GM12878 (cell line): Measurements from ENCODE around the gene ASS1. TPM values are rescaled to one million over a fixed set of nuclear protein-coding genes. Genes with fewer than 3 reads are reported as not detected.
A peak's percentile ranks its signal among the peaks of the same experiment; 100 is the strongest.

Experiments
- ATAC-seq: fragments of 200-7000 bp; cut with Tn5 transposase; 3 replicates; pipeline ENCODE4 v1.9.1; 2020; ENCODE audit warnings: mild to moderate bottlenecking, moderate library complexity
- BruUV-seq: library from RNA; stranded (reverse); fragments of 400-500 nt; replicated peaks from 2 replicates; lab custom pipeline; 2021; lab: Mats Ljungman, UMichigan
- CTCF ChIA-PET: fragments of 300-600 bp; sonication (Branson Sonifier 250); formaldehyde crosslinking; extraction: SDS; loops from one replicate; lab custom pipeline; 2021; ENCODE audit warnings: inconsistent platforms; lab: Yijun Ruan, JAX
- POLR2A ChIA-PET: fragments of 350-600 bp; formaldehyde crosslinking; extraction: SDS; loops from one replicate; lab custom pipeline; 2021; ENCODE audit warnings: inconsistent platforms; lab: Charles Lee
- RAD21 ChIA-PET: fragments of 300-600 bp; sonication (Branson Sonifier 250); formaldehyde crosslinking; loops from one replicate; lab custom pipeline; 2023; ENCODE audit warnings: antibody characterized with exemption; ENCODE audit not compliant: unreplicated experiment; lab: Charles Lee
- SMC1A ChIA-PET: fragments of 300-600 bp; sonication (Branson Sonifier 250); formaldehyde crosslinking; loops from one replicate; lab custom pipeline; 2023; ENCODE audit not compliant: unreplicated experiment, uncharacterized antibody; lab: Charles Lee
- DNase-seq: peaks from one replicate; pipeline ENCODE4 v3.0.0-alpha.2; 2011; ENCODE audit warnings: low read depth, low spot score
- FAIRE-seq: peaks from 3 replicates; lab custom pipeline; 2011; peaks lifted over from hg19 to GRCh38; lab: Jason Lieb, UNC
- H2AFZ ChIP-seq: 2 replicates; pipeline ENCODE4 v1.6.0; 2011; ENCODE audit warnings: low read depth, low read length, control low read depth; ENCODE audit not compliant: control insufficient read depth
- H3K27ac ChIP-seq: 2 replicates; pipeline ENCODE4 v1.5.1; 2011; ENCODE audit warnings: control low read depth; ENCODE audit not compliant: control insufficient read depth, insufficient read depth
- H3K27me3 ChIP-seq, 2 experiments: replicated peaks in 1 of 2; 2 replicates each; pipeline versions ENCODE4 v1.6.0 to v1.6.1; 2011; ENCODE audit warnings: low read length in 1 of 2; ENCODE audit not compliant: control insufficient read depth in 2 of 2, insufficient read depth in 2 of 2
- H3K36me3 ChIP-seq, 2 experiments: 2 replicates each; pipeline ENCODE4 v1.5.1; 2011; ENCODE audit warnings: low read length in 1 of 2; ENCODE audit not compliant: control insufficient read depth in 2 of 2, insufficient read depth in 2 of 2
- H3K4me1 ChIP-seq: 2 replicates; pipeline ENCODE4 v1.6.1; 2011; ENCODE audit warnings: mild to moderate bottlenecking, low read length, moderate library complexity, mixed read lengths; ENCODE audit not compliant: control insufficient read depth, insufficient read depth
- H3K4me2 ChIP-seq: 2 replicates; pipeline ENCODE4 v1.6.0; 2011; ENCODE audit warnings: control low read depth; ENCODE audit not compliant: control insufficient read depth, insufficient read depth
- H3K4me3 ChIP-seq: fragments of 200-600 bp; sonication (generic); 2 replicates; pipeline ENCODE4 v1.5.1; 2016
- H3K79me2 ChIP-seq: 2 replicates; pipeline ENCODE4 v1.6.0; 2011; ENCODE audit warnings: low read length; ENCODE audit not compliant: control insufficient read depth, insufficient read depth
- H3K9ac ChIP-seq: 2 replicates; pipeline ENCODE4 v1.8.0; 2011; ENCODE audit warnings: low read length, control low read depth, mixed read lengths; ENCODE audit not compliant: control insufficient read depth, insufficient read depth
- H3K9me3 ChIP-seq: replicated peaks from 3 replicates; pipeline ENCODE4 v1.5.1; 2011; ENCODE audit warnings: mild to moderate bottlenecking, low read length; ENCODE audit not compliant: control insufficient read depth, insufficient read depth
- H4K20me1 ChIP-seq: 2 replicates; pipeline ENCODE4 v1.6.0; 2011; ENCODE audit not compliant: control insufficient read depth, insufficient read depth
- FOXM1 ChIP-seq: IDR thresholded peaks from 2 replicates; pipeline ENCODE4 v1.6.1; 2012; ENCODE audit warnings: low read depth, mild to moderate bottlenecking, inconsistent platforms, low read length, moderate library complexity
- MTA3 ChIP-seq: IDR thresholded peaks from 2 replicates; pipeline ENCODE4 v1.6.1; 2012; ENCODE audit warnings: low read length, inconsistent platforms, borderline replicate concordance
- WGBS: methylation state at CpG from one replicate; pipeline ENCODE4 v1.1.6; 2016; ENCODE audit warnings: low lambda C conversion rate; ENCODE audit not compliant: insufficient replicate concordance, insufficient coverage; ENCODE audit errors: missing lambda C conversion rate; 5-methylcytosine and 5-hydroxymethylcytosine counted together
- in situ Hi-C: fragments of 300-500 bp; cut with MboI; formaldehyde crosslinking; loops from 9 replicates; pipeline ENCODE4 v1.14.3; 2018; ENCODE audit warnings: mixed read lengths
- intact Hi-C: fragments of 100-400 bp; cut with micrococcal nuclease; formaldehyde crosslinking; loops from one replicate; pipeline ENCODE4 v1.14.2; 2022; ENCODE audit not compliant: unreplicated experiment
- polyA plus RNA-seq, 11 experiments: library from polyadenylated mRNA; depleted of rRNA in 4 of 11; unstranded in 6 of 11; stranded (reverse) in 5 of 11; fragments of >200 nt; fragmentation: Nextera tagmentation in 4 of 11; fragmentation: Illumina TruSeq in 1 of 11; extraction: Ambion mirVana in 4 of 11; extraction: Trizol in 1 of 11; gene quantifications; 1 replicate in 1 of 11; 2 replicates in 10 of 11; pipeline versions ENCODE4 v1.2.1 to v1.2.3, GENCODE V29; 2011 to 2016; ENCODE audit warnings: inconsistent platforms in 2 of 11, missing spikeins in 2 of 11, low read depth in 1 of 11
- total RNA-seq, 4 experiments: library from RNA; depleted of rRNA in 3 of 4; stranded (reverse); fragments of >200 nt in 3 of 4; fragmentation: Illumina TruSeq in 1 of 4; extraction: Trizol in 1 of 4; gene quantifications; 2 replicates each; pipeline versions ENCODE4 v1.2.1 to v1.2.3, GENCODE V29; 2013 to 2021
- TF ChIP-seq, protein P1 (sequence below): fragments of 450-650 bp; IDR thresholded peaks from 2 replicates; pipeline ENCODE4 v1.6.1; 2016; ENCODE audit warnings: mild to moderate bottlenecking

ASS1 gene
- total and polyA plus RNA-seq, 10 of the 15 experiments (the other 5 are each of a cell fraction or from before 2014, with no cell fraction given) = 0.10 to 6.1 (median 0.28) TPM; not detected in 3

DNA sequence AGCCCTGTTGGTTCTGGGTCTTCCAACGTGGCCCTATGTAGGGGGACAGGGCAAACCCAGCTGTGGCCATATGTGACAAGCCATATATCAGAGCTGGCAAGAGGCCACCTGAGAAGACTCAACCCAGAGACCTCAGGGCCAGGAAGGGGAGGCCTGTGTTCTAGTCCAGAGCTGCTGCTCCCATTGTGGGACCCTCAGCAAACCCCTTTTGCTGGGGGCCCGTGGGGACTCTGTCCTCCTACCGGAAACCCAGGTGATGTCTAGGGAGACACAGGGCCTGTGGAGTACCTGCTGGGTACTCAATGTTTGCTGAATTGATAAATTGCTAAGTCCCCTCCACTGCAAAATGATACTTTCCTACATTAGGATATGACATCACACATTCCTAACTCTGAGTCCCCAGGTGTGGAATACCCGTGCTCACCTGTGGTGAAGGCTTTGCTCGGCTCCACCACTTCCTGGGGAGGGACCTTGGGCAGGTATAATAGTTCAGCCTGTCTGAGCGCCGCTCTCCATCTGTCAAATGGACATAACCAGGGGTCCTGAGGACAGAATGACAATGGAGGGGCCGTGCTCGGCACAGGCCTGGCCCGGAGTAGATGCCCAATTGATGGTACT lies 38.4 kb upstream of the ASS1 start (continued):
- no peak for TF ChIP-seq FOXM1

DNA sequence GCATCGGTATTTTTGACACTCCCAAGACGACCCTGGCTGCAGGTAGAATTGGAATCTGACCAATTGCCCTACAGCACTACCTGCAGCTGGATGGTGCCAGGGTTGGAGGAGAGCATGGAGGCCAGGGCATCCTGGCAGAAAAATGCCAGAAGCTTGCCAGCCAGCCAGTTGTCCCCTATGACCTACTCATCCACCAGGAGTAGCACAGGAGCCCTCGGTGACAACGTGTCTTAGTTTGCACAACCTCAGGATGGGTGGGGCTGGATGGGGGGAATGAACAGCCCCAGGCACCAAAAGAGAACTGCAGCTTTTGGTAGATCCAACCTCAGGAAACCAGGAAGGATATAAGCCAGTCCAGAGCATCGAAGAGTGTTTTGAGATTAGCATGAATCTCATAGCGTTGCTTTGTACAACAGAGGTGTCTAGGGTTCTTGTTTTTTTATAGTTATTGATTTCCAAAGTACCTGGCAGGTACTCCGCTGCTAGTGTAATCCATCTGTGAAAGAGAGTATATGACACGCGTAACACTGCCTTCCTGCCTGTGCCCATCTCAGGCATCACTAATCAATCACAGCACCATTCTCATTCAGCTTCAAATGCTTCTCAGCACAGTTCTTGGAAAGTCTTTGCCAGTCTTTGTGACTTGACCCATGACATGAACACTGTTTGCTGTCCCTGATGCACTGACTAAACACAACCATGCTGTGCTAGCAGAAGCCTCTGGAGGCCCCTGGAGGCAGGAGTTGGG lies 36.7 kb upstream of the ASS1 start:
- H3K27me3 ChIP-seq = no peaks in the 10 kb centered on the region; a peak in 1 of 4 replicates
- H2AFZ ChIP-seq = no peak overlapping the region
- intact Hi-C loops = no loop called here
- no TSS peak for BruUV-seq
- ChIA-PET SMC1A (no interaction called here), CTCF (no interaction called here), POLR2A (no interaction called here), RAD21 (no interaction called here)
- 52% methylated on average over 9 of the region's 9 CpGs for WGBS
- H3K9ac ChIP-seq = no peak overlapping the region
- FAIRE-seq (no peak), DNase-seq (no peak), ATAC-seq (no peak)
- H3K27ac ChIP-seq = no peak overlapping the region
- H3K4me3 ChIP-seq = no peak overlapping the region
- H3K36me3 ChIP-seq = no peaks in the 10 kb centered on the region
- TF ChIP-seq MTA3 = no peak
- TF ChIP-seq, protein P1, sequence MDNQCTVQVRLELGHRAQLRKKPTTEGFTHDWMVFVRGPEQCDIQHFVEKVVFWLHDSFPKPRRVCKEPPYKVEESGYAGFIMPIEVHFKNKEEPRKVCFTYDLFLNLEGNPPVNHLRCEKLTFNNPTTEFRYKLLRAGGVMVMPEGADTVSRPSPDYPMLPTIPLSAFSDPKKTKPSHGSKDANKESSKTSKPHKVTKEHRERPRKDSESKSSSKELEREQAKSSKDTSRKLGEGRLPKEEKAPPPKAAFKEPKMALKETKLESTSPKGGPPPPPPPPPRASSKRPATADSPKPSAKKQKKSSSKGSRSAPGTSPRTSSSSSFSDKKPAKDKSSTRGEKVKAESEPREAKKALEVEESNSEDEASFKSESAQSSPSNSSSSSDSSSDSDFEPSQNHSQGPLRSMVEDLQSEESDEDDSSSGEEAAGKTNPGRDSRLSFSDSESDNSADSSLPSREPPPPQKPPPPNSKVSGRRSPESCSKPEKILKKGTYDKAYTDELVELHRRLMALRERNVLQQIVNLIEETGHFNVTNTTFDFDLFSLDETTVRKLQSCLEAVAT = peak; percentile 51; the same call in 1 of the 2 replicates
- H3K4me1 ChIP-seq = no peaks in the 10 kb centered on the region
- H3K79me2 ChIP-seq = no peaks in the 10 kb centered on the region
- H3K4me2 ChIP-seq = no peak overlapping the region
- H3K9me3 ChIP-seq = no peaks in the 10 kb centered on the region
- in situ Hi-C loops = no loop called here
- no peaks in the 10 kb centered on the region for H4K20me1 ChIP-seq
